Osteocyte (in vitro differentiated cells): ENCODE data around the gene ACOX3. TPM values are rescaled to one million over a fixed set of nuclear protein-coding genes. Genes with fewer than 3 reads are reported as not detected.

Experiments used
- DNase-seq: peaks from one replicate; pipeline ENCODE4 v3.0.0; 2021; ENCODE audit warnings: mixed read lengths; ENCODE audit not compliant: unreplicated experiment; ENCODE audit errors: extremely low spot score
- H3K27ac Mint-ChIP-seq: one replicate; pipeline ENCODE4 v1.8.0; 2021; ENCODE audit warnings: mild to moderate bottlenecking, mixed read lengths; ENCODE audit not compliant: unreplicated experiment
- H3K27me3 Mint-ChIP-seq: one replicate; pipeline ENCODE4 v1.8.0; 2021; ENCODE audit warnings: mixed read lengths; ENCODE audit not compliant: unreplicated experiment
- H3K36me3 Mint-ChIP-seq: one replicate; pipeline ENCODE4 v1.8.0; 2021; ENCODE audit warnings: mixed read lengths; ENCODE audit not compliant: unreplicated experiment
- H3K4me1 Mint-ChIP-seq: one replicate; pipeline ENCODE4 v1.8.0; 2021; ENCODE audit warnings: mixed read lengths; ENCODE audit not compliant: unreplicated experiment
- H3K4me3 Mint-ChIP-seq: one replicate; pipeline ENCODE4 v1.8.0; 2021; ENCODE audit warnings: mild to moderate bottlenecking, moderate library complexity, mixed read lengths; ENCODE audit not compliant: unreplicated experiment
- H3K9me3 Mint-ChIP-seq: one replicate; pipeline ENCODE4 v1.8.0; 2021; ENCODE audit warnings: mixed read lengths; ENCODE audit not compliant: unreplicated experiment
- total RNA-seq: library from RNA; stranded (reverse); gene quantifications from 2 replicates; pipeline ENCODE4 v1.2.1, GENCODE V29; 2021
- TF ChIP-seq, protein P1 (sequence below): fragments of 200-600 bp; sonication (generic); IDR thresholded peaks from 2 replicates; pipeline ENCODE4 v1.5.0; 2021; ENCODE audit warnings: antibody characterized with exemption, mild to moderate bottlenecking, moderate library complexity

The ACOX3 gene
- total RNA-seq, 1 donor from 2014 or later = 25.2 TPM

DNA sequence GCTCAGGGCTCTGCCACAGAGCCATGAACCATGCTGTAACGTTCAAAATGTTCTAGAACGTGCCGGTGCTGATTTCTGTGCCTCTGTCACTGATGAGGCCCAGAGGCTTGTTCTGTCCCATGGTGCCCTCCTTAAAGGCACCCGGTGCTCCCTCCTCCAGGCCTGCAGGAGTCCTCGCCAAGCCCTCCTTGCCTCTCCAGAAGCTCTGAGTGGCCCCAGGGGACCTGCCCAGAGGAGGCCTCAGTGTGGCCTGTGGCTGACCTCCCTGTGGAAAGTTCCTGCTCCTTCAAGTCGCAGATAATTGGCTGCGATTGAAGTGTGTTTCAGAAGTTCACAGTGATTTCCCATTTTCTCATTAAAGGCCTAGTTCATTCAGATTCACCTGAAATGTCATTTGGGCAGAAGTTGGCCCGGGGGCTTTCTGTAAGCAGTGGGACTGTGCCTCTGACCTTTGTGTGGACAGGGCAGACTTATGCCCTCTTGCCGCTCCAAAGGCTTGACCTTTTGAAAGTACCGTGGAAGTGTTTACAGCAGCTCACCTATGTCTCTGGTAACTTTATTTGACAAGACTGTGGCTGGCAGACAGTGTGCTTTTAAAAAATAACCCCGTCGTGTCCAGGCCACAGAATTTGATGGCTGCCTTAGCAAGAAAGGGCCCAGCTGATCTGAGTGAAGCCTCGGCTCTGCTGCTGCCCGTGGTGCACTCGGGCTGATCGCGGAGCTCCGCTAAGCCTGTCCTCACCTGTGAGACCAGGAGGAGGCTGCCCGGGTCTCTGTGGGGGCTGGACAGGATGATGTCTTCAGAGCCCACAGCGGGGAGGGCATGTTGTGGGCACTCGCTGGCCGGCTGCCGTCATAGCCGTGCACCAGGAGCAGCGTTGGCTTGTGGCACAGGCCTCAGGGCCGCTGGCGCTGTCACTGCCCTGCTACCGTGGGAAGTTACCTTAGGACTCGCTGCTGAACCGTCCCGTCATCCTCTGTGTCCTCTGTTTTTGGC lies 25.4 kb upstream of the ACOX3 start:
- DNase-seq = no peak
- Mint-ChIP-seq H3K4me1 (peaks cover 16% of the 10 kb centered on the region), H3K4me3 (no peak overlapping the region), H3K27ac (no peak overlapping the region), H3K36me3 (peaks cover 35% of the 10 kb centered on the region), H3K27me3 (no peaks in the 10 kb centered on the region), H3K9me3 (no peaks in the 10 kb centered on the region)
- TF ChIP-seq, protein P1, sequence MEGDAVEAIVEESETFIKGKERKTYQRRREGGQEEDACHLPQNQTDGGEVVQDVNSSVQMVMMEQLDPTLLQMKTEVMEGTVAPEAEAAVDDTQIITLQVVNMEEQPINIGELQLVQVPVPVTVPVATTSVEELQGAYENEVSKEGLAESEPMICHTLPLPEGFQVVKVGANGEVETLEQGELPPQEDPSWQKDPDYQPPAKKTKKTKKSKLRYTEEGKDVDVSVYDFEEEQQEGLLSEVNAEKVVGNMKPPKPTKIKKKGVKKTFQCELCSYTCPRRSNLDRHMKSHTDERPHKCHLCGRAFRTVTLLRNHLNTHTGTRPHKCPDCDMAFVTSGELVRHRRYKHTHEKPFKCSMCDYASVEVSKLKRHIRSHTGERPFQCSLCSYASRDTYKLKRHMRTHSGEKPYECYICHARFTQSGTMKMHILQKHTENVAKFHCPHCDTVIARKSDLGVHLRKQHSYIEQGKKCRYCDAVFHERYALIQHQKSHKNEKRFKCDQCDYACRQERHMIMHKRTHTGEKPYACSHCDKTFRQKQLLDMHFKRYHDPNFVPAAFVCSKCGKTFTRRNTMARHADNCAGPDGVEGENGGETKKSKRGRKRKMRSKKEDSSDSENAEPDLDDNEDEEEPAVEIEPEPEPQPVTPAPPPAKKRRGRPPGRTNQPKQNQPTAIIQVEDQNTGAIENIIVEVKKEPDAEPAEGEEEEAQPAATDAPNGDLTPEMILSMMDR = no peak

GRCh38 chr4:8464381-8464780 lies 23.9 kb upstream of the ACOX3 start:
- no peaks in the 10 kb centered on the region for H3K27me3 Mint-ChIP-seq
- no peak overlapping the region for H3K4me3 Mint-ChIP-seq
- no peaks in the 10 kb centered on the region for H3K9me3 Mint-ChIP-seq
- H3K4me1 Mint-ChIP-seq = peaks cover 29% of the 10 kb centered on the region
- TF ChIP-seq, protein P1 = no peak
- no peak for DNase-seq
- peaks cover 36% of the 10 kb centered on the region for H3K36me3 Mint-ChIP-seq
- no peak overlapping the region for H3K27ac Mint-ChIP-seq

GRCh38 chr4:8463811-8464210 lies 23.3 kb upstream of the ACOX3 start:
- no peak overlapping the region for H3K4me3 Mint-ChIP-seq
- peaks cover 24% of the 10 kb centered on the region for H3K4me1 Mint-ChIP-seq
- TF ChIP-seq, protein P1 = no peak
- H3K27me3 Mint-ChIP-seq = no peaks in the 10 kb centered on the region
- no peak overlapping the region for H3K27ac Mint-ChIP-seq
- peaks cover 33% of the 10 kb centered on the region for H3K36me3 Mint-ChIP-seq
- no peak for DNase-seq
- H3K9me3 Mint-ChIP-seq = no peaks in the 10 kb centered on the region

GRCh38 chr4:8461616-8462015 lies 21.1 kb upstream of the ACOX3 start:
- Mint-ChIP-seq H3K27me3 (no peaks in the 10 kb centered on the region), H3K4me3 (no peak overlapping the region), H3K36me3 (peaks cover 32% of the 10 kb centered on the region), H3K27ac (no peak overlapping the region), H3K9me3 (no peaks in the 10 kb centered on the region), H3K4me1 (peaks cover 21% of the 10 kb centered on the region)
- no peak for DNase-seq
- TF ChIP-seq, protein P1 = no peak

GRCh38 chr4:8461086-8461485 lies 20.6 kb upstream of the ACOX3 start:
- no peak for DNase-seq
- H3K27me3 Mint-ChIP-seq = no peaks in the 10 kb centered on the region
- TF ChIP-seq, protein P1 = no peak
- no peak overlapping the region for H3K4me3 Mint-ChIP-seq
- H3K9me3 Mint-ChIP-seq = no peaks in the 10 kb centered on the region
- no peak overlapping the region for H3K27ac Mint-ChIP-seq
- peaks cover 21% of the 10 kb centered on the region for H3K4me1 Mint-ChIP-seq
- H3K36me3 Mint-ChIP-seq = peaks cover 35% of the 10 kb centered on the region
